GM19397 (cell line): ENCODE results near the gene SPINK2.

Experiments used
- ATAC-seq: cut with Tn5 transposase; IDR thresholded peaks from one replicate; pipeline ENCODE4 v1.9.1; 2021; ENCODE audit warnings: mild to moderate bottlenecking, moderate library complexity; ENCODE audit not compliant: unreplicated experiment

Gene SPINK2

DNA sequence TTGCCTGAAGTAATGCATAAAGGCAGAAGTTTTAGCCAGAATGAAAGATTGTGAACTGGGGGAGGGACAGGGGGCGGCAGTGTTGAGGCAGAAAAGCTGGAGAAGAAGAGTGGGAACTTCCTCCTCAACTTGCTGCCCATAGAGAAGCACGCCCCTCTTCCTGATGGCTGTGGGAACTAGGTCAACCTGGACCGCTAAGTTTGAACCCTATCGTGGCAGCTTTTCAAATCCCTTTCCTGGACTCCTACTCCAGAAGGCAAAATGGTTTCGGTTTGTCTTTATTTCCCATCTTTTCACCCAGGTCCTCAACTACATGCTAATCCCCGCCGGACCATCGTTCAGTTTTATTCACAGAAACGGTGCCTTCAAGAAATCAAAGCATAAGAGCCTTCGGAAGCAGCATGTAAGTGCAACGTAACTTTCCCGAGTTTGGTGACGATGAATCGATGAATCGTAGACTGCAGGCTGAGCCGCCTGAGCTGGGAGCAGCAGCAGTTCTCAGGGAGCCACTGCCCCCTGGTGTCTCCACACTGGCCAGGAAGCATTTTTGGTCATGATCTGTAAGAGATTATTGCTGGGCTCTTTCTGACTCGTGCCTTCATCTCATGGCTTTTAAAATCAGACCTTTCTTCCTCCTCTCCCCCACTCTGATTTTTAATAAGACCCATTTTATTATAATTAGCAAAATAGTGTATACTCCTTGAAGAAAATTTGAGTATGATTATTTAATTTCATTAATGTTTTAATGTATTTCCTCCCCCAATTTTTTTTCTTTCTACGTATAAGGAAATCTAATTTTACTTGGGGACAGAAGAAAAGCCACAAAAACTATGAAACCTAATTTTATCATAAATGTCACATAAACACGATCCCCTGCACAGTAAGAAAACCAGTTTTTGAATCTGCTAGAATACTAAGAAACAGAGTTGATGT lies 21.4 kb downstream of the SPINK2 start:
- ATAC-seq = peak; percentile 97

GRCh38 chr4:56799161-56799759 lies 22.2 kb downstream of the SPINK2 start:
- ATAC-seq = no peak

- no peak for ATAC-seq
These were observed 25.3 kb downstream of the SPINK2 start for GRCh38 chr4:56796211-56796610.

DNA sequence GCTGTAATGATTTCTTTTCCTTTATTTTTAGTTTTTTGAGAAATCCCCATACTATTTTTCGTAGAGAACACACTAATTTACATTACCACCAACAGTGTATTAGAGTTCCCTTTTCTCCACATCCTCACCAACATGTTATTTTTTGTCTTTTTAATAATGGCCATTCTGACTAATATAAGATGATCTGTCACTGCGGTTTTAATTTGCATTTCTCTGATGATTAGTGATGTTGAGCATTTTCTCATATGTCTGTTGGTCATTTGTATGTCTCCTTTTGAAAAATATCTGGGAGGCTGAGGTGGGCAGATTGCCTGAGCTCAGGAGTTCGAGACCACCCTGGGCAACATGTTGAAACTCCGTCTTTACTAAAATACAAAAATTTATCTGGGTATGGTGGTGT lies 30.2 kb downstream of the SPINK2 start:
- ATAC-seq = no peak

DNA sequence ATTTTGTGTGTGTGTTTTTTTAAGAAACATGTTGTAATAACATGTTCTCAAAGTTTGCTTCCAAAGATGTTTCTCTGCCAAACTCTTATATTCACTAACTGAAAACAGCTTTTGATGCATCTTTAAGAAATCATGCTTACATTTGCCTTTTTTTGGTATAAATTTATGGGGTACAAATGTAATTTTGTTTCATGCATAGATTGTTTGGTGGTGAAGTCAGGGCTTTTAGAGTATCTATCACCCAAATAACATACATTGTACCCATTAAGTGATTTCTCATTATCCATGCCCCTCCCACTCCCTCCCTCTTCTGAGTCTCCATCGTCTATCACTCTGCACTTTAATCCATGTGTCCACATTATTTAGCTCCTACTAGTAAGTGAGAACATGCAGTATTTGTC lies 30.8 kb downstream of the SPINK2 start:
- ATAC-seq = no peak

GRCh38 chr4:56788081-56788480 lies 33.4 kb downstream of the SPINK2 start:
- ATAC-seq = no peak

DNA sequence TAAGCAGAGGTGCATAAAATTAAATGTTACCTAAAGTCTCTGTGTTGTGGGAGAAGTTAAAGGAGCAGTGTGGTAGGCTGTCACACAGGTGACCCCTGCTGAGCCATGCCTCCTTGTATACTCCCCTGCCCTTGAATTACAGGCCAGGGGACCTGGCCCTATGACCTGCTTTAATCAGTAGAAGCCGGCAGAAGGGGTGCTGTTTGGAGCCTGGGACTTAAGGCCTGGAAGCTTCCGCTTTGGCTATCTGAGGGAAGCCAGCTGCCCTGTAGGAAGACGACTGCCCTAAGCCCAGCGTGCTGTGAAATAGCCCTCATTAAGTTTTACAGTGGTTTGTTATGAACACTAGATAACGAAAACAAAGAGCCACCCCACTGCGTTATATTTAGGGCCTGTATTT lies 34.1 kb downstream of the SPINK2 start:
- ATAC-seq = no peak

DNA sequence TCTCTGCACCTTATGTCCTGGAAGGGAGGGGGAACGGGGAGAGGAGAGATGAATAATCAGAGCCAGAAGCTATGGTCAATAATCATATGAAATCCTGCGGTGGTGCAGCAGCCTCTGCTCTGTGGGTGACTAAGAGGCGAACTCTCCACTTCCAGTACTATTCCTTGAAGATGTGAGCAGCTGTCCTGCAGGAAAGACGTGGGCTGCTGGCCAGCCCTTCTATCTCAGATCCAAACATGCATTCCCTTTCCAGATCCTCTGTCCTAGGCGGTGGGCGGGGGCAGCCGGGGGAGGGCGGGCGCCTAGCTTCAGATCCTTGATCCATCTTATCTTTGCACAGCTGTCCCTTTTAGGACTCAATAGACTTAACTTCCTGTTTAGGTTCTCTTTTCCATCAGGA lies 34.5 kb downstream of the SPINK2 start:
- no peak for ATAC-seq

GRCh38 chr4:56783986-56784385 lies 37.5 kb downstream of the SPINK2 start:
- ATAC-seq = no peak

GRCh38 chr4:56782019-56782418 lies 39.5 kb downstream of the SPINK2 start:
- no peak for ATAC-seq

DNA sequence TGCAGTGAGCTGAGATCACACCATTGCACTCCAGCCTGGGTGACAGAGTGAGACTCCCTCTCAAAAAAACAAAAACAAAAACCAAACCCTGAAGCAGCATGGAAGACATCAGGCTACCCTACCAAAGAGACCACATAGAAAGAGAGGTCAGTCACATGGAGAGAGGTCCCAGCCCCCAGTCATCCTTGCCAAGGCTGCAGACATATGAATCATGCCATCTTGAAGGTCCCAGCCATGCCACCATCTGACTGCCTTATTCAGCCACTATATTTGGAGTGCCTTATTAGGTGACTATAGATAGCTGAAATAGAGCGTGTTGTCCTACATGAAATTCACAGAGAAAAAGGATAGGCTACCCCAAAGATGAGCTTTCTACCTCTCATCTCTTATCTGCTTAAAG lies 48.2 kb downstream of the SPINK2 start:
- ATAC-seq = no peak

DNA sequence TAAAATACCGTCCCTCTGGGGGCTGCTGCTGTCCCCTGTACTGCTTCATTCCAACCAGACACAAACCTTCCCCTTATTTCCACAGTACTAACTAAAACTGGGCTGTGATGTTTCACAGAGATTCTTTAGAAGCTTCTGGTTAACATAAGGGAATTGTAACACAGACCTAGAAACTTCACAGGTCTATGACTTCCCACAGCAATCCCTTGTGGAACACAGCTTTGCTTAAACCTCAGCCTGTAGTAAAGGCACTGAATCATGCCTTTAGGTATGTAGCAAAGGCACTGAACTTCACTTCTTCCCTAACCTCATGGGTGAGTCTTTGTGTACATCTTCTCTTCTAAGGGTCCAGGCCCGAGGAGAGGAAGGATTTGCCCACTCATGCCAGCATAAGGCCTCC lies 49.4 kb downstream of the SPINK2 start:
- no peak for ATAC-seq

GRCh38 chr4:56768763-56769162 lies 52.7 kb downstream of the SPINK2 start:
- no peak for ATAC-seq

GRCh38 chr4:56768316-56768715 lies 53.2 kb downstream of the SPINK2 start:
- ATAC-seq = no peak

DNA sequence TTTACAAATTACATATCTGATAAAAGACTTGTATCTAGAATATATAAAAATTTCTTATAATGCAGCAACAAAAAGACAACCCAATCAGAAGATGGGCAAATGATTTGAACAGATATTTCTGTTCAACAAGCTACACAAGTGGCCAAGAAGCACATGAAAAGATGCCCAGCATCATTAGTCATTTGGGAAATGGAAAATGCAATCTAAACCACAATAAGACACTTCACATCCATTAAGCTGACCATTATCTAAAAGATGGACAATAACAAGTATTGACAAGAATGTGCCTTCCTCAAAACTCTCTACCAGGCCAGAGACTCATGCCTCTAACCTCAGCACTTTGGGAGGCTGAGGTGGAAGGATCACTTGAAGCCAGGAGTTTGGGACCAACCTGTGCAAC lies 53.9 kb downstream of the SPINK2 start:
- no peak for ATAC-seq

GRCh38 chr4:56764775-56765174 lies 56.7 kb downstream of the SPINK2 start:
- no peak for ATAC-seq

- no peak for ATAC-seq
These were observed 57.3 kb downstream of the SPINK2 start for GRCh38 chr4:56764223-56764622.

DNA sequence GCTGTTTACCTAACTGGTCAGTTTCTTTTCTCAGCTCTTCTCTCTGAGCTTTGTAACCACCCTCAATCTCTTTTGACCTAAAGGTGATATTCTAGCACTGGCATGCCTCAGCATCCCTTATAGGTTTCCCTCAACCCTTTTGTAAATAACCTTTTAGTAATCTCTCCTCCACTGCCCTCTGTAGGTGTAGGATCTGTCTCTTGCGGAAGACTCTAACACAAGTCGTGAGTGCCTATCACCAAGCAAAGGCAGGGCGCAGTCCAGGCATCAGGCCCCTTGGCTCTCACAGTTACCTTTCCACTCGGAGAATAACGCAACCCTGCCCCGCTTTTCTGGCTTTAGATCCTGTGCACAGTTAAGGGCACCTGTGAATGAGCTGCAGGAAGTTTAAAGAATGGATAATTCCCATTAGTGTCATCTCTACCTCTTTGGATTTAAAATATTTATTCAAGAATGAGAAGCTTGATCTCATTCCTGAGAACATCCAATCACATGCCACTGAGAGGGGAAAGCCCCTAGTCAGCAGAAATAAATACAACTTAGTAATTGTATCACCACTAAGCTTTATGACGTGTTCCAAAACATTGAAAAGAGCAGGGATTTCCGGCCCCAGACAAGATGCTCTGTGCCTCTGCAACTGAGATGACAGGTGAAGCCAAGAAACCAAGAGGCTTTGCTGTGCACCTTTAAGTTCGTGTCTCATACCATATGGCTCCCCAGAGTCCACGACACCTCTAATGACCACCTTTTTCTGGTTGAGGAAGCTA lies 58.8 kb downstream of the SPINK2 start:
- no peak for ATAC-seq

DNA sequence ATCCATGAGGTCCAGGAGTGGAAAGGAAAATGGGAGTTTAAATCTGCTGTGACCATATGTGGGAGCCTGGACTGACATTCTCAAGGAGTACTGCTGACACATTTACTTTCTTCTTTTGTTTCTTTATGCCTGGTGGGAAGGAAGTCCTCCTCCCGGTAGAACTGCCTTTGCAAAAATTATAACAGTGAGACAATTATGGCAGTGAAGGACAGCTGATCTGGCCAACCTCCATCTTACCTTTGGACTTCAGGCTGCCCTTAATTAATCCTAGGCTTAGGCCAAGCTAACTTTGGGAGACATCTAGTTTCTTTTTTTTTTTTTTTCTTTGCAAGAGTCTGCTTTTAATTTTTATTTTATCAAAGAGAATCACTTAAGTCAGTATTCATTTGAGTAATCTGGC lies 61.3 kb downstream of the SPINK2 start:
- ATAC-seq = no peak
